ENCODE results near the gene UNC5B. TPM values are rescaled to one million over a fixed set of nuclear protein-coding genes. Genes with fewer than 3 reads are reported as not detected.

Gene UNC5B
- total RNA-seq, 1 experiment from 2014 or later = 80.5 TPM

DNA sequence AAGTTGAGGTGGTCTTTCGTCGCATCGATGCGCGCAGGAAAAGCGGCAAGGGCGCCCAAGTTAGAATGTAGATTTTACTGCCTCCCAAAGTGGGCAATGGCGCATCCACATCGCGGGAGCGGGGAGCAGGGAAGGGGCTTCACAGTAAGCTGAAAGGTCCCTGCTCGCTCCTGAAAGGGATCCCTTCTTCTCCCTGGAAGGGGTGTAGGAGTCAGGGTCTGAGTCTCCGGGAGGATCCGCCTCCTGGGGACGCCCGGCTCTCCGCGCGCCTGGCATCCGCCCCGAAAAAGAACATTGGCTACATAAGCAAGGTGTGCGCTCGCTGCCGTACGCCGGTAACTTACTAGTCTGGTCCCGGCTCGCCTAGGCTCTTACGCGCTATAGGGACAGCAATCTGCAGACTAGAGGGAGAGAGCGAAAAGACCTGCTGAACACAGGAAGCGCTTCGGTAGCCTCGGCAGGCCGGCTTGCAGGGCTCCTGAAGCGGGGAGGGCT lies 804 bp downstream of the UNC5B start:
- intact Hi-C loops (cut with micrococcal nuclease) = loop anchor here (1.0 to 5.0 kb wide), 4 partner anchors 55 to 661 kb away; partner anchors contain the start of gene SGPL1
- Mint-ChIP-seq H3K27me3 (ENCODE audit: insufficient read depth, unreplicated experiment) (peaks cover 26% of the 10 kb centered on the region), H3K4me3 (ENCODE audit: unreplicated experiment) (peak overlapping the region; percentile 64), H3K36me3 (ENCODE audit: insufficient read depth, unreplicated experiment) (peaks cover 5% of the 10 kb centered on the region), H3K9me3 (ENCODE audit: unreplicated experiment) (no peaks in the 10 kb centered on the region), H3K4me1 (ENCODE audit: insufficient read depth, unreplicated experiment) (peaks cover 26% of the 10 kb centered on the region), H3K27ac (ENCODE audit: low read depth, unreplicated experiment) (no peak overlapping the region)
- CTCF ChIA-PET = interaction anchor here (0.6 to 2.3 kb wide), 8 partner anchors 16 to 71 kb away, joined by 3 to 10 read pairs (median 4); no protein-coding TSS in a partner anchor
- BruUV-seq (replicated peaks) = no TSS peak
- TF ChIP-seq, protein P1, sequence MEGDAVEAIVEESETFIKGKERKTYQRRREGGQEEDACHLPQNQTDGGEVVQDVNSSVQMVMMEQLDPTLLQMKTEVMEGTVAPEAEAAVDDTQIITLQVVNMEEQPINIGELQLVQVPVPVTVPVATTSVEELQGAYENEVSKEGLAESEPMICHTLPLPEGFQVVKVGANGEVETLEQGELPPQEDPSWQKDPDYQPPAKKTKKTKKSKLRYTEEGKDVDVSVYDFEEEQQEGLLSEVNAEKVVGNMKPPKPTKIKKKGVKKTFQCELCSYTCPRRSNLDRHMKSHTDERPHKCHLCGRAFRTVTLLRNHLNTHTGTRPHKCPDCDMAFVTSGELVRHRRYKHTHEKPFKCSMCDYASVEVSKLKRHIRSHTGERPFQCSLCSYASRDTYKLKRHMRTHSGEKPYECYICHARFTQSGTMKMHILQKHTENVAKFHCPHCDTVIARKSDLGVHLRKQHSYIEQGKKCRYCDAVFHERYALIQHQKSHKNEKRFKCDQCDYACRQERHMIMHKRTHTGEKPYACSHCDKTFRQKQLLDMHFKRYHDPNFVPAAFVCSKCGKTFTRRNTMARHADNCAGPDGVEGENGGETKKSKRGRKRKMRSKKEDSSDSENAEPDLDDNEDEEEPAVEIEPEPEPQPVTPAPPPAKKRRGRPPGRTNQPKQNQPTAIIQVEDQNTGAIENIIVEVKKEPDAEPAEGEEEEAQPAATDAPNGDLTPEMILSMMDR (IDR thresholded peaks at IDR 0.05; ENCODE audit: unreplicated experiment) = no peak
- POLR2A ChIA-PET = interaction anchor here (0.7 to 9.3 kb wide), 6 partner anchors 32 to 747 kb away, joined by 4 to 146 read pairs (median 20); no protein-coding TSS in a partner anchor
- DNase-seq (ENCODE audit: unreplicated experiment) = peak; percentile 89

DNA sequence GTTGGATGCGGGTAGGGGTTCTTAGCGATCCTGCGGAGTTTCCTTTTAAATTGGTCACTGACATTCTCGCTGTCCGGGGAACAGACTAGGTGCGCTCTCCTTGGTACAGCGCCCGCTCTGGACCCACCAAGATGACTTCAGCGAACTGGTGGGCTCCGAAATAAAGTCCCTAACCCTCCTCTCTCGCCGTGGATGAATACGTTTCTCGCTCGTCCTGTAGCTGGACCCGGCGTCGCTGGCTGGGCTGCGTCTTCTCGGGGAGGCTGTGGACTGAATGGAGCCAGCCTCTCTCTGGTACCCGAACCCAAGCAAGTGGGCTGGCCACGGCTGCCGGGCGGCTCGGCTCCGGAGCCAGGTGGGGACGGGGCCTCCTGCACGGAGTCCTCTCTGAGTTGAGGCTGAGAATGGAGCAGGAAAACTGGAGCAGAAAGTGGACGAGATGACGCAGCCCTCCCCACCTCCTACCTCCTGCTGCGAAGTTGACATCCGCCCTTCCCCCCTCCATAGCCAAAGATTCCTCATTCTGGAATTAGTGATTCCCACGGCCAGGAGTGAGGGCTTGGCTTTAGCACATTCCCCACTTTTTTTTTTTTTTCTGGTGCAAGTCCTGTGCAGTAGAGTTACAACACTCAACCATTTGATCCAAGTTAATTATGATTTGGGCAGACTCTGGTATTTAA lies 1.5 kb downstream of the UNC5B start:
- no TSS peak for BruUV-seq (replicated peaks)
- DNase-seq (ENCODE audit: unreplicated experiment) = peak; percentile 78
- TF ChIP-seq, protein P1 (IDR thresholded peaks at IDR 0.05; ENCODE audit: unreplicated experiment) = no peak
- peaks cover 5% of the 10 kb centered on the region for H3K36me3 Mint-ChIP-seq (ENCODE audit: insufficient read depth, unreplicated experiment)
- ChIA-PET POLR2A (interaction anchor here (0.7 to 9.3 kb wide), 7 partner anchors 31 to 748 kb away, joined by 4 to 146 read pairs (median 19); no protein-coding TSS in a partner anchor), CTCF (interaction anchor here (0.6 to 1.6 kb wide), 5 partner anchors 26 to 52 kb away, joined by 3 to 7 read pairs (median 3); no protein-coding TSS in a partner anchor)
- peaks cover 28% of the 10 kb centered on the region for H3K4me1 Mint-ChIP-seq (ENCODE audit: insufficient read depth, unreplicated experiment)
- peak overlapping the region; percentile 64 for H3K4me3 Mint-ChIP-seq (ENCODE audit: unreplicated experiment)
- no peak overlapping the region for H3K27ac Mint-ChIP-seq (ENCODE audit: low read depth, unreplicated experiment)
- peaks cover 26% of the 10 kb centered on the region for H3K27me3 Mint-ChIP-seq (ENCODE audit: insufficient read depth, unreplicated experiment)
- intact Hi-C loops (cut with micrococcal nuclease) = loop anchor here (1.0 to 5.0 kb wide), 4 partner anchors 54 to 662 kb away; partner anchors contain the start of gene SGPL1
- H3K9me3 Mint-ChIP-seq (ENCODE audit: unreplicated experiment) = no peaks in the 10 kb centered on the region

DNA sequence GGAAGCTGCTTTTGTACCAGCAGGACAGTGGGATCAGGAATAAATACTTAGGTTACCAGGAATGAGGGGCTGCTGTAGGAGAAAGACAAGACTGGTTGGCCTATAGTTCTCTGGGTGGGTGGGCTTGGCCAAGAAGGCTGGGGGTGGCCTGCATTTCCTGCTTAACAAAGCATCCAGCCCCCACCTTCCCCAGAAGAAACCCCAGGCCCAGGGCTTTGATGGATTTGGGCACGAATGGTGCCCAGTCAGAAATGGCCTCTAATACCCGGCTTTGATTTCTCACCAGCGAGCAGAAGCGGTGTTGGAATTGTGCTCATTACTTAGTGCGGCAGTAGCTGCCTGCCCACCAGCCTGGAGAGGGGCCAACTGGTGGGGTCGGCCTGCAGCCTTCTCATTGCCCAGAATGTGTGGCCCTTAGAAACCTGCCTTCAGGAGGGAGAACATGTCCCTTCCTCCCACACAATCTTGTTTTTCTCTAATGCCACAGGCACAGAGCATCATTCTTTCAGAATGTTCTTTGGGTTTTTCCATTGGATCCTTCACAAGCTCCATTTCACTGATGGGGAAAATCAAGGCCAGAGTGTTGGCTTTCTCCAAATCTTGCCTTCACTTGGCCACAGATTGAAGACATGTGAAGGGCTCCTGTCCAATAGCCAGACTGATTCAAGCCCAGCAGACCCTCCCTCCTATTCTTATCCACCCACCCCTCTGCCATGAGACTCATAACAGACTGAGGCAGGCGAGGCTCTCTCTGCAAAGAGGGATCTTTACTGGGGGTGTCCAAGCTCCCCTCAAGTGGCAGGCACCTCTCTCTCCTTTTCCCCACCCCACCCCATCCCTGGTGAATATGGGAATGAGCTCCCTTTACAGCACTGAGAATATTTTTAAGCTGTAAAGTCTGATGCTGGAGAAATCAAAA lies 2.5 kb downstream of the UNC5B start:
- POLR2A ChIA-PET = interaction anchor here (1.3 to 9.3 kb wide), 3 partner anchors 30 to 45 kb away, joined by 5 to 146 read pairs (median 19); no protein-coding TSS in a partner anchor
- Mint-ChIP-seq H3K9me3 (ENCODE audit: unreplicated experiment) (no peaks in the 10 kb centered on the region), H3K4me3 (ENCODE audit: unreplicated experiment) (peak overlapping the region; percentile 64), H3K4me1 (ENCODE audit: insufficient read depth, unreplicated experiment) (peaks cover 25% of the 10 kb centered on the region), H3K36me3 (ENCODE audit: insufficient read depth, unreplicated experiment) (peaks cover 5% of the 10 kb centered on the region), H3K27me3 (ENCODE audit: insufficient read depth, unreplicated experiment) (peaks cover 22% of the 10 kb centered on the region), H3K27ac (ENCODE audit: low read depth, unreplicated experiment) (no peak overlapping the region)
- CTCF ChIA-PET = interaction anchor here (0.7 to 1.7 kb wide), 6 partner anchors 20 to 314 kb away, joined by 3 to 4 read pairs (median 3); no protein-coding TSS in a partner anchor
- intact Hi-C loops (cut with micrococcal nuclease) = loop anchor here (5.0 kb wide), 2 partner anchors 398 to 663 kb away; partner anchors contain the start of gene SGPL1
- TSS peak; percentile 26 for BruUV-seq (replicated peaks)
- no peak for DNase-seq (ENCODE audit: unreplicated experiment)
- TF ChIP-seq, protein P1 (IDR thresholded peaks at IDR 0.05; ENCODE audit: unreplicated experiment) = no peak

All from MCF 10A (cell line).